Panc1 (cell line): ENCODE results near the gene CGNL1. TPM values are rescaled to one million over a fixed set of nuclear protein-coding genes. Genes with fewer than 3 reads are reported as not detected.

Experiments
- ATAC-seq: fragments of 200-7000 bp; cut with Tn5 transposase; 2 replicates; pipeline ENCODE4 v1.9.1; 2020; ENCODE audit warnings: mild to moderate bottlenecking, moderate library complexity
- BruUV-seq: library from RNA; stranded (reverse); fragments of 400-500 nt; replicated peaks from 2 replicates; lab custom pipeline; 2021; lab: Mats Ljungman, UMichigan
- CTCF ChIA-PET: fragments of 300-600 bp; sonication (Branson Sonifier 250); formaldehyde crosslinking; loops from one replicate; lab custom pipeline; 2022; ENCODE audit warnings: antibody characterized with exemption; lab: Charles Lee
- POLR2A ChIA-PET: fragments of 300-600 bp; sonication (Branson Sonifier 250); formaldehyde crosslinking; loops from one replicate; lab custom pipeline; 2022; ENCODE audit warnings: antibody characterized with exemption; lab: Charles Lee
- DNase-seq: peaks from one replicate; pipeline ENCODE4 v3.0.0-alpha.2; 2010; ENCODE audit warnings: low read depth, low spot score
- H3K27ac ChIP-seq: 2 replicates; pipeline ENCODE4 v1.5.1; 2011; ENCODE audit warnings: mild to moderate bottlenecking, low read length, inconsistent platforms
- H3K27me3 ChIP-seq: fragments of 200-500 bp; sonication (Bioruptor generic); 2 replicates; pipeline ENCODE4 v1.6.0; 2014; ENCODE audit warnings: low read length, inconsistent platforms; ENCODE audit not compliant: control insufficient read depth, insufficient read depth
- H3K36me3 ChIP-seq: fragments of 200-500 bp; sonication (Bioruptor generic); 2 replicates; pipeline ENCODE4 v1.5.1; 2014; ENCODE audit warnings: inconsistent platforms, mild to moderate bottlenecking, low read length, moderate library complexity; ENCODE audit not compliant: control insufficient read depth, insufficient read depth
- H3K4me1 ChIP-seq: 2 replicates; pipeline ENCODE4 v1.5.1; 2011; ENCODE audit warnings: inconsistent platforms, mild to moderate bottlenecking, low read length, moderate library complexity; ENCODE audit not compliant: control insufficient read depth, insufficient read depth
- H3K4me3 ChIP-seq, 2 experiments: 2 replicates each; pipeline ENCODE4 v1.5.1; 2011 to 2012; ENCODE audit warnings: low read depth in 2 of 2, low read length in 2 of 2, mild to moderate bottlenecking in 2 of 2, inconsistent platforms in 1 of 2, moderate library complexity in 1 of 2
- H3K9me3 ChIP-seq: fragments of 200-500 bp; sonication (Bioruptor generic); 2 replicates; pipeline ENCODE4 v1.5.1; 2014; ENCODE audit warnings: low read depth, mild to moderate bottlenecking, inconsistent platforms, low read length, moderate library complexity; ENCODE audit not compliant: control insufficient read depth, insufficient read depth
- POLR2AphosphoS5 ChIP-seq: IDR thresholded peaks from 2 replicates; pipeline ENCODE4 v1.6.1; 2012; ENCODE audit warnings: mild to moderate bottlenecking, low read depth, low read length, moderate library complexity
- SIN3A ChIP-seq: IDR thresholded peaks from 2 replicates; pipeline ENCODE4 v1.6.1; 2012; ENCODE audit warnings: low read depth, mild to moderate bottlenecking, low read length, moderate library complexity, borderline replicate concordance; ENCODE audit not compliant: insufficient read depth
- TCF7L2 ChIP-seq: IDR thresholded peaks from 2 replicates; pipeline ENCODE4 v1.6.1; 2011; ENCODE audit warnings: mild to moderate bottlenecking, low read depth, low read length, inconsistent platforms
- in situ Hi-C: cut with HindIII; loops from 2 replicates; pipeline ENCODE4 v1.10.0; 2016; ENCODE audit warnings: low sequenced_read_pairs, low pct_unique_long_range_greater_than_20kb
- intact Hi-C: fragments of 100-400 bp; cut with micrococcal nuclease; formaldehyde crosslinking; loops from one replicate; pipeline ENCODE4 v1.10.0; 2022; ENCODE audit not compliant: unreplicated experiment
- total RNA-seq: library from RNA; stranded (reverse); gene quantifications from one replicate; pipeline ENCODE4 v1.2.1, GENCODE V29; 2021; ENCODE audit not compliant: unreplicated experiment
- TF ChIP-seq, protein P1 (sequence below): fragments of 450-650 bp; IDR thresholded peaks from 2 replicates; pipeline ENCODE4 v1.5.1; 2017; ENCODE audit warnings: mild to moderate bottlenecking
- TF ChIP-seq, protein P2 (sequence below), 2 experiments: IDR thresholded peaks; 2 replicates each; pipeline ENCODE4 v1.6.1; 2011 to 2012; ENCODE audit warnings: low read depth in 2 of 2, control low read depth in 1 of 2, low read length in 1 of 2, mild to moderate bottlenecking in 1 of 2, moderate library complexity in 1 of 2; ENCODE audit not compliant: insufficient read depth in 1 of 2

Gene CGNL1
- total RNA-seq, 1 experiment from 2014 or later, result 3.5 TPM

DNA sequence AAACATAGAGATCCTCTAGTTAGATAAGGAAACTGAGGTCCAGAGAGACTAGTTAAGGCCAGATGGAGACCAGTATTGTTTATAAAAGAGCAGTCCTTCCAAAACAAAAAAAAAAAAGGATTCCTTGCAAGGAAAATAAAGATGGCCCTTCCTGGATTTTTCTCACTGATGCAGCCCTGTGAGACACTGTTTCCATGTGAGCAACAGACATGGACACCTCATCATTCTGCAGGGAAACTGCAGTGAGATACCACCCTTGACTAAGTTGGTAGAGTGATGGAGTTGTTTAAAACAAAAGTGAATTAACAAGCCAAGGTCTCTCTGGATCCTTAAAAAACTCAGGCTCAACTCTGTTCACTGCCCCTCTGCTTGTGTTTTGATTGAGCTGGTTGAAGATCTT, 149.8 kb downstream of the CGNL1 start:
- in situ Hi-C loops, result no loop called here
- intact Hi-C loops, result loop anchor here (5.0 kb wide), 1 partner anchor 1029 kb away; no protein-coding TSS in a partner anchor
- Histone ChIP-seq H3K4me1 (peaks cover 6% of the 10 kb centered on the region), H3K27me3 (no peaks in the 10 kb centered on the region), H3K9me3 (no peaks in the 10 kb centered on the region), H3K36me3 (no peaks in the 10 kb centered on the region), H3K27ac (no peak overlapping the region), H3K4me3 (no peak overlapping the region)
- ATAC-seq (no peak), DNase-seq (no peak)
- ChIA-PET CTCF (interaction anchor here (2.2 to 2.7 kb wide), 2 partner anchors 180 to 185 kb away, joined by 21 to 44 read pairs; no protein-coding TSS in a partner anchor), POLR2A (no interaction called here)
- no TSS peak for BruUV-seq
- TF ChIP-seq, protein P1, sequence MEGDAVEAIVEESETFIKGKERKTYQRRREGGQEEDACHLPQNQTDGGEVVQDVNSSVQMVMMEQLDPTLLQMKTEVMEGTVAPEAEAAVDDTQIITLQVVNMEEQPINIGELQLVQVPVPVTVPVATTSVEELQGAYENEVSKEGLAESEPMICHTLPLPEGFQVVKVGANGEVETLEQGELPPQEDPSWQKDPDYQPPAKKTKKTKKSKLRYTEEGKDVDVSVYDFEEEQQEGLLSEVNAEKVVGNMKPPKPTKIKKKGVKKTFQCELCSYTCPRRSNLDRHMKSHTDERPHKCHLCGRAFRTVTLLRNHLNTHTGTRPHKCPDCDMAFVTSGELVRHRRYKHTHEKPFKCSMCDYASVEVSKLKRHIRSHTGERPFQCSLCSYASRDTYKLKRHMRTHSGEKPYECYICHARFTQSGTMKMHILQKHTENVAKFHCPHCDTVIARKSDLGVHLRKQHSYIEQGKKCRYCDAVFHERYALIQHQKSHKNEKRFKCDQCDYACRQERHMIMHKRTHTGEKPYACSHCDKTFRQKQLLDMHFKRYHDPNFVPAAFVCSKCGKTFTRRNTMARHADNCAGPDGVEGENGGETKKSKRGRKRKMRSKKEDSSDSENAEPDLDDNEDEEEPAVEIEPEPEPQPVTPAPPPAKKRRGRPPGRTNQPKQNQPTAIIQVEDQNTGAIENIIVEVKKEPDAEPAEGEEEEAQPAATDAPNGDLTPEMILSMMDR, result no peak
- TF ChIP-seq SIN3A (no peak), TCF7L2 (no peak), POLR2AphosphoS5 (no peak)
- TF ChIP-seq, protein P2, sequence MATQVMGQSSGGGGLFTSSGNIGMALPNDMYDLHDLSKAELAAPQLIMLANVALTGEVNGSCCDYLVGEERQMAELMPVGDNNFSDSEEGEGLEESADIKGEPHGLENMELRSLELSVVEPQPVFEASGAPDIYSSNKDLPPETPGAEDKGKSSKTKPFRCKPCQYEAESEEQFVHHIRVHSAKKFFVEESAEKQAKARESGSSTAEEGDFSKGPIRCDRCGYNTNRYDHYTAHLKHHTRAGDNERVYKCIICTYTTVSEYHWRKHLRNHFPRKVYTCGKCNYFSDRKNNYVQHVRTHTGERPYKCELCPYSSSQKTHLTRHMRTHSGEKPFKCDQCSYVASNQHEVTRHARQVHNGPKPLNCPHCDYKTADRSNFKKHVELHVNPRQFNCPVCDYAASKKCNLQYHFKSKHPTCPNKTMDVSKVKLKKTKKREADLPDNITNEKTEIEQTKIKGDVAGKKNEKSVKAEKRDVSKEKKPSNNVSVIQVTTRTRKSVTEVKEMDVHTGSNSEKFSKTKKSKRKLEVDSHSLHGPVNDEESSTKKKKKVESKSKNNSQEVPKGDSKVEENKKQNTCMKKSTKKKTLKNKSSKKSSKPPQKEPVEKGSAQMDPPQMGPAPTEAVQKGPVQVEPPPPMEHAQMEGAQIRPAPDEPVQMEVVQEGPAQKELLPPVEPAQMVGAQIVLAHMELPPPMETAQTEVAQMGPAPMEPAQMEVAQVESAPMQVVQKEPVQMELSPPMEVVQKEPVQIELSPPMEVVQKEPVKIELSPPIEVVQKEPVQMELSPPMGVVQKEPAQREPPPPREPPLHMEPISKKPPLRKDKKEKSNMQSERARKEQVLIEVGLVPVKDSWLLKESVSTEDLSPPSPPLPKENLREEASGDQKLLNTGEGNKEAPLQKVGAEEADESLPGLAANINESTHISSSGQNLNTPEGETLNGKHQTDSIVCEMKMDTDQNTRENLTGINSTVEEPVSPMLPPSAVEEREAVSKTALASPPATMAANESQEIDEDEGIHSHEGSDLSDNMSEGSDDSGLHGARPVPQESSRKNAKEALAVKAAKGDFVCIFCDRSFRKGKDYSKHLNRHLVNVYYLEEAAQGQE (IDR thresholded peaks at IDR 0.05; ENCODE audit: insufficient read depth in 1 of 2, low read depth in 2 of 2, low read length in 1 of 2), result no peak

DNA sequence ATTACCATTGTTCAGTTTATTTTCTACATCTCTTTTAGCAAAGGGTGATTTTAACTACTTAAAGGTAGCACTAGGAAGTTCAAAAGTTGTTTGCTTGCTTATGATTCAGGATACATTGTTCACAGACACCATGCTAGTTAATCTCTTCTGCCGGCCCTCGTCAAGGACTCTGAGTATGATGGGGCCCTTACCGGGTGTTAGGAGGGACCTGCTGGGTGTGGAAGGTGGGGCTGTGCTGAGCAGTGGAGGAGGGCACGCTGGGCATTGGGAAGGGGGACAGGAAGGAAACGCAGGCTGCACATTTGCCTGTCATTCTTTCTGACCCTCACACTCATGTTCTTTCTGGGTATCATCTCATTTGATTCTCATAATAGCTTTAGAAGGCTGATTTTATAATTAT, 150.3 kb downstream of the CGNL1 start:
- CTCF ChIA-PET, result interaction anchor here (1.6 to 2.7 kb wide), 3 partner anchors 181 to 194 kb away, joined by 6 to 44 read pairs (median 21); no protein-coding TSS in a partner anchor
- in situ Hi-C loops, result no loop called here
- TF ChIP-seq, protein P2 (IDR thresholded peaks at IDR 0.05; ENCODE audit: insufficient read depth in 1 of 2, low read depth in 2 of 2, low read length in 1 of 2), result no peak
- TF ChIP-seq SIN3A (no peak), TCF7L2 (no peak), POLR2AphosphoS5 (no peak)
- TF ChIP-seq, protein P1, result no peak

More for the DNA sequence above, 150.3 kb downstream of the CGNL1 start:
- Histone ChIP-seq H3K9me3 (no peaks in the 10 kb centered on the region), H3K36me3 (no peaks in the 10 kb centered on the region), H3K27me3 (no peaks in the 10 kb centered on the region), H3K4me3 (no peak overlapping the region), H3K4me1 (peaks cover 5% of the 10 kb centered on the region), H3K27ac (no peak overlapping the region; the same call in 1 of the 2 replicates)
- intact Hi-C loops, result loop anchor here (1.0 to 5.0 kb wide), 2 partner anchors 186 to 1029 kb away; no protein-coding TSS in a partner anchor
- POLR2A ChIA-PET, result no interaction called here
- BruUV-seq, result no TSS peak
- DNase-seq, result no peak
- ATAC-seq, result no peak
